ENCODE data around the gene PRPF40B. TPM values are rescaled to one million over a fixed set of nuclear protein-coding genes. Genes with fewer than 3 reads are reported as not detected.

Gene PRPF40B
- total RNA-seq, 1 donor from 2014 or later = 28.9 TPM

GRCh38 chr12:49621651-49622500 lies 1.5 kb upstream of the PRPF40B start:
- H3K4me3 Mint-ChIP-seq (ENCODE audit: unreplicated experiment) = peak overlapping the region; percentile 86
- no peak for DNase-seq (ENCODE audit: extremely low spot score, unreplicated experiment)
- peaks cover 30% of the 10 kb centered on the region for H3K4me1 Mint-ChIP-seq (ENCODE audit: unreplicated experiment)
- peaks cover 15% of the 10 kb centered on the region for H3K27me3 Mint-ChIP-seq (ENCODE audit: unreplicated experiment)
- H3K36me3 Mint-ChIP-seq (ENCODE audit: unreplicated experiment) = peaks cover 3% of the 10 kb centered on the region
- no peaks in the 10 kb centered on the region for H3K9me3 Mint-ChIP-seq (ENCODE audit: unreplicated experiment)
- peak overlapping the region; percentile 82 for H3K27ac Mint-ChIP-seq (ENCODE audit: unreplicated experiment)
- TF ChIP-seq, protein P1, sequence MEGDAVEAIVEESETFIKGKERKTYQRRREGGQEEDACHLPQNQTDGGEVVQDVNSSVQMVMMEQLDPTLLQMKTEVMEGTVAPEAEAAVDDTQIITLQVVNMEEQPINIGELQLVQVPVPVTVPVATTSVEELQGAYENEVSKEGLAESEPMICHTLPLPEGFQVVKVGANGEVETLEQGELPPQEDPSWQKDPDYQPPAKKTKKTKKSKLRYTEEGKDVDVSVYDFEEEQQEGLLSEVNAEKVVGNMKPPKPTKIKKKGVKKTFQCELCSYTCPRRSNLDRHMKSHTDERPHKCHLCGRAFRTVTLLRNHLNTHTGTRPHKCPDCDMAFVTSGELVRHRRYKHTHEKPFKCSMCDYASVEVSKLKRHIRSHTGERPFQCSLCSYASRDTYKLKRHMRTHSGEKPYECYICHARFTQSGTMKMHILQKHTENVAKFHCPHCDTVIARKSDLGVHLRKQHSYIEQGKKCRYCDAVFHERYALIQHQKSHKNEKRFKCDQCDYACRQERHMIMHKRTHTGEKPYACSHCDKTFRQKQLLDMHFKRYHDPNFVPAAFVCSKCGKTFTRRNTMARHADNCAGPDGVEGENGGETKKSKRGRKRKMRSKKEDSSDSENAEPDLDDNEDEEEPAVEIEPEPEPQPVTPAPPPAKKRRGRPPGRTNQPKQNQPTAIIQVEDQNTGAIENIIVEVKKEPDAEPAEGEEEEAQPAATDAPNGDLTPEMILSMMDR (IDR thresholded peaks at IDR 0.05) = no peak

DNA sequence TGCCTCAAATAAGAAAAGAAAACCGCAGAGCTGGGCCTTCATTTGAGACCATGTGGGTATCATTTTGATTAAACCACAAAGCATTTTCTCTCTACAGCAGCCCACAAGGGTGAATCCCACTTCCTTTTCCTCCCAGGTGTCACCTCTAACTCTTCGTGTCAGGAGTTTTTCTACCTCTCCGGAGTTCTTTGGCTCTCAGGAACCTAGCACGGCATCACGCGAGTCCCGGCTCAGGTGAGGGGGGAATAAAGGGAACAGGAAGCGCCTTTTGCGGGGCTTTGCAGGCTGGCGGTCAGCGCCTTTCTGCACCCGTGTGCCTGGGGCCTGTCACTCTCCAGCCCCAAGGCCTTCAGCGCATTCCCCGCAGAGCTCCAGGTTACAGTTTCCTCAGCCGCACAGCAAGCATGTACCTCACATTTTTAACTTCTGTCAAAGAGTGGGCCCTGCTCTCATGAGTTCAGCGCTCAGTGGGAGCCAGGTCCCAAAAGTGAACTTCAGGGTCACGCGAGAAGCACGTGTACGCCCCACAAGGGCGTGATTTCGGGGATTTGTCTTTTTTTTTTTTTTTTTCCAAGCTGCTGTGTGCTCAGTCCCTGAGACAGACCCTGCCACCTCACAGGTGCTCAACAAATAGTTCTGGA lies 740 bp upstream of the PRPF40B start:
- H3K27me3 Mint-ChIP-seq (ENCODE audit: unreplicated experiment) = peaks cover 14% of the 10 kb centered on the region
- H3K4me3 Mint-ChIP-seq (ENCODE audit: unreplicated experiment) = peak overlapping the region; percentile 86
- H3K27ac Mint-ChIP-seq (ENCODE audit: unreplicated experiment) = peak overlapping the region; percentile 82
- no peak for DNase-seq (ENCODE audit: extremely low spot score, unreplicated experiment)
- TF ChIP-seq, protein P1 (IDR thresholded peaks at IDR 0.05) = no peak
- H3K36me3 Mint-ChIP-seq (ENCODE audit: unreplicated experiment) = peaks cover 3% of the 10 kb centered on the region
- H3K4me1 Mint-ChIP-seq (ENCODE audit: unreplicated experiment) = peaks cover 30% of the 10 kb centered on the region
- H3K9me3 Mint-ChIP-seq (ENCODE audit: unreplicated experiment) = no peaks in the 10 kb centered on the region

- H3K9me3 Mint-ChIP-seq (ENCODE audit: unreplicated experiment) = no peaks in the 10 kb centered on the region
- no peaks in the 10 kb centered on the region for H3K27me3 Mint-ChIP-seq (ENCODE audit: unreplicated experiment)
- peak overlapping the region; percentile 56 for H3K4me3 Mint-ChIP-seq (ENCODE audit: unreplicated experiment)
- peaks cover 30% of the 10 kb centered on the region for H3K4me1 Mint-ChIP-seq (ENCODE audit: unreplicated experiment)
- no peaks in the 10 kb centered on the region for H3K36me3 Mint-ChIP-seq (ENCODE audit: unreplicated experiment)
- no peak for DNase-seq (ENCODE audit: extremely low spot score, unreplicated experiment)
- peak overlapping the region; percentile 76 for H3K27ac Mint-ChIP-seq (ENCODE audit: unreplicated experiment)
- TF ChIP-seq, protein P1 (IDR thresholded peaks at IDR 0.05) = no peak
Observed at GRCh38 chr12:49624921-49625577, 1.7 kb downstream of the PRPF40B start.

- no peaks in the 10 kb centered on the region for H3K9me3 Mint-ChIP-seq (ENCODE audit: unreplicated experiment)
- DNase-seq (ENCODE audit: extremely low spot score, unreplicated experiment) = no peak
- H3K27ac Mint-ChIP-seq (ENCODE audit: unreplicated experiment) = no peak overlapping the region
- H3K36me3 Mint-ChIP-seq (ENCODE audit: unreplicated experiment) = no peaks in the 10 kb centered on the region
- H3K4me3 Mint-ChIP-seq (ENCODE audit: unreplicated experiment) = no peak overlapping the region
- H3K4me1 Mint-ChIP-seq (ENCODE audit: unreplicated experiment) = peaks cover 24% of the 10 kb centered on the region
- H3K27me3 Mint-ChIP-seq (ENCODE audit: unreplicated experiment) = no peaks in the 10 kb centered on the region
- TF ChIP-seq, protein P1 (IDR thresholded peaks at IDR 0.05) = no peak
Observed at GRCh38 chr12:49626169-49626835, 2.9 kb downstream of the PRPF40B start.

Measured in osteocyte (in vitro differentiated cells).